Parathyroid adenoma (tissue), 2 donors: ENCODE results near the gene ATRN.
A peak's percentile ranks its signal among the peaks of the same experiment; 100 is the strongest.
"Not testable (repeated sequence)": the region's sequence is repeated elsewhere in the genome, so short reads cannot be mapped to it uniquely, and the experiment has no call there.

Experiments
- H2AFZ ChIP-seq: fragments of 300-600 bp; sonication (generic); one replicate; pipeline ENCODE4 v1.7.0; 2017; ENCODE audit warnings: antibody characterized with exemption, mild to moderate bottlenecking
- H3K27ac ChIP-seq: fragments of 300-600 bp; sonication (generic); one replicate; pipeline ENCODE4 v1.7.0; 2017
- H3K27me3 ChIP-seq: fragments of 300-600 bp; sonication (generic); one replicate; pipeline ENCODE4 v1.7.0; 2017; ENCODE audit warnings: low read length; ENCODE audit not compliant: control insufficient read depth, insufficient read depth
- H3K36me3 ChIP-seq: fragments of 300-600 bp; sonication (generic); one replicate; pipeline ENCODE4 v1.7.0; 2017; ENCODE audit warnings: low read length; ENCODE audit not compliant: control insufficient read depth, insufficient read depth
- H3K4me1 ChIP-seq: fragments of 300-600 bp; sonication (generic); one replicate; pipeline ENCODE4 v1.7.0; 2017; ENCODE audit warnings: control low read depth
- H3K4me2 ChIP-seq: fragments of 300-600 bp; sonication (generic); one replicate; pipeline ENCODE4 v1.7.0; 2017; ENCODE audit warnings: low read length
- H3K4me3 ChIP-seq: fragments of 300-600 bp; sonication (generic); one replicate; pipeline ENCODE4 v1.7.0; 2017; ENCODE audit warnings: low read depth, low read length
- H3K79me2 ChIP-seq: fragments of 300-600 bp; sonication (generic); one replicate; pipeline ENCODE4 v1.7.0; 2017; ENCODE audit warnings: control low read depth
- H3K9ac ChIP-seq: fragments of 300-600 bp; sonication (generic); one replicate; pipeline ENCODE4 v1.7.0; 2017; ENCODE audit warnings: mild to moderate bottlenecking
- H3K9me3 ChIP-seq: fragments of 300-600 bp; sonication (generic); one replicate; pipeline ENCODE4 v1.7.0; 2017; ENCODE audit warnings: low read length; ENCODE audit not compliant: control insufficient read depth
- CTCF ChIP-seq: fragments of 300-600 bp; sonication (generic); IDR thresholded peaks from one replicate; pipeline ENCODE4 v1.7.0; 2017; ENCODE audit warnings: antibody characterized with exemption, mild to moderate bottlenecking
- donor health status: primary hyperparathyroidism.

ATRN gene

DNA sequence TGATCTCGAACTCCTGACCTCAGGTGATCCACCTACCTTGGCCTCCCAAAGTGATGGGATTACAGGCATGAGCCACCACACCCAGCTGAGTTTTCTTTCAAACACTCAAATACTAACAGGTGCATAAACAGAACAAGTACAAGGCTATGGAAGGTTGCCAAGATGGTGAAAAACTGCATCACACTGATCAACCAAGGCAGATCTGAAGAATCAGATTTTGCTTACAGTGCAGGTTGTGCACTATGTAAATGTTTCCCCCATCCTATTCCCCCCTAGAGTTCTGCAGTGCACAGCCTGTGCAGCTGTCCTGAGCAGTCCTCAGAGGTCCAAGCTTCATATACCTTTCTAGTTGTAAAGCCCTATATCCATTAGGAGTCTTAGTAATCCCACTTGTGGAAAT lies 119.3 kb downstream of the ATRN start:
- no peaks in the 10 kb centered on the region for H3K27me3 ChIP-seq

DNA sequence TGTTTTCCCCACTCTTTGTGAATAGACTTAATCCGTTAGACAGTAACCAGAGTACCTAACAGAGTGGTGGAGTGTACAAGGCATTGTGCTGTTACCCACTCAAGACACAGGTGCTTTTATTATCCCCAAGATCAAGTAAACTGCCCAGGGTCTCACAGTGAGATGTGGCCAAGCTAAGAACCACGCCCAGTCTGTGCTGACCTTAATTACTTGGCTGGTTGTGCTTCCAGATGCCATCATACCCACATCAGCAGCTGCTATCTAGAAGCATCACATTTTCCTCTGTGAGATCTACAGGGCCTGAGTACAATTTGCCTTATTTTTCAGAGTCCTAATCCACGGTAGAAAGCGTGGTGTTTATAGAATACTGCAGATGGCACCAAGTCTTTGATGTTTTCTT lies 122.1 kb downstream of the ATRN start:
- Histone ChIP-seq H3K27me3 (no peaks in the 10 kb centered on the region), H3K4me2 (no peak overlapping the region), H3K9me3 (no peaks in the 10 kb centered on the region), H3K27ac (peak overlapping the region; percentile 22), H3K36me3 (no peaks in the 10 kb centered on the region), H3K4me3 (no peak overlapping the region), H3K4me1 (no peaks in the 10 kb centered on the region), H2AFZ (no peak overlapping the region), H3K79me2 (no peaks in the 10 kb centered on the region), H3K9ac (no peak overlapping the region)
- TF ChIP-seq CTCF: no peak

More for the DNA sequence above, 119.3 kb downstream of the ATRN start:
- TF ChIP-seq CTCF: no peak
- no peak overlapping the region for H3K4me2 ChIP-seq
- H3K36me3 ChIP-seq: no peaks in the 10 kb centered on the region
- no peak overlapping the region for H2AFZ ChIP-seq
- no peaks in the 10 kb centered on the region for H3K9me3 ChIP-seq
- H3K79me2 ChIP-seq: no peaks in the 10 kb centered on the region
- no peak overlapping the region for H3K27ac ChIP-seq
- H3K9ac ChIP-seq: no peak overlapping the region
- no peak overlapping the region for H3K4me3 ChIP-seq
- no peaks in the 10 kb centered on the region for H3K4me1 ChIP-seq

DNA sequence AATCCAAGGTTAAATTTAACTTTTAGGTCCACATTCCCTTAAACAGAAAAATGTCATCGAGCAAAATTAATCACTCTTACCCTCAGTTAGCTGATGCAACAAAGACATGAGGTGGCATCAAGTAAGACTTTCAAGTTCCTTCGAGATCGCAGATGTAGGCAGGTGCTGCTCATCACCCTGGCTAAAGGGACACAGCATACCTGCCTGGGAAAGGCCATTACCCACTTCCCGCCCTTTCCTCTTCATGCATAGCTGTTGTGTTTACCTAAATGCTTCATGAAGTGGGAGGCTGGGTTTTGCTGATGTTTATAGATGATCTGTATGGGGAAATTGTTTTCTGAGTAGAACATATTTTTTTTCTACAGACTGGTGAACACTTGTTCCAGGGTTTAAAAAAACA lies 124.7 kb downstream of the ATRN start:
- Histone ChIP-seq H3K9me3 (no peaks in the 10 kb centered on the region), H3K27me3 (no peaks in the 10 kb centered on the region), H3K4me1 (no peaks in the 10 kb centered on the region), H3K4me3 (no peak overlapping the region), H2AFZ (no peak overlapping the region), H3K9ac (no peak overlapping the region), H3K36me3 (no peaks in the 10 kb centered on the region), H3K27ac (no peak overlapping the region), H3K79me2 (no peaks in the 10 kb centered on the region), H3K4me2 (no peak overlapping the region)
- no peak for TF ChIP-seq CTCF

GRCh38 chr20:3603108-3603507 lies 132.3 kb downstream of the ATRN start:
- Histone ChIP-seq H3K27me3 (no peaks in the 10 kb centered on the region), H3K4me2 (no peak overlapping the region), H3K79me2 (no peaks in the 10 kb centered on the region), H3K36me3 (no peaks in the 10 kb centered on the region), H3K27ac (no peak overlapping the region), H3K9ac (no peak overlapping the region), H3K4me1 (no peaks in the 10 kb centered on the region), H2AFZ (no peak overlapping the region), H3K4me3 (no peak overlapping the region), H3K9me3 (no peaks in the 10 kb centered on the region)
- no peak for TF ChIP-seq CTCF

DNA sequence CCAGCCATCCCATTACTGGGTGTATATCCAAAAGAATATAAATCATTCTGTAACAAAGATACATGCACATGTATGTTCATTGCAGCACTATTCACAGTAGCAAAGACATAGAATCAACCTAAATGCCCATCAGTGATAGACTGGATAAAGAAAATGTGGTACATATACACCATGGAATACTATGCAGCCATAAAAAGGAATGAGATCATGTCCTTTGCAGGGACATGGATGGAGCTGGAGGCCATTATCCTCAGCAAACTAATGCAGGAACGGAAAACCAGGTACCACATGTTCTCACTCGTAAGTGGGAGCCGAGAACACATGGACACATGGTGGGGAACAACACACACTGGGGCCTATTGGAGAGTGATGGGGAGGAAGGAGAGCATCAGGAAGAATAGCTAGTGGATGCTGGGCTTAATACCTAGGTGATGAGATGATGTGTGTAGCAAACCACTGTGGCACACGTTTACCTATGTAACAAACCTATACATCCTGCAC lies 134.6 kb downstream of the ATRN start:
- H3K27me3 ChIP-seq, H3K9me3 ChIP-seq, H3K9ac ChIP-seq, H3K27ac ChIP-seq, H3K79me2 ChIP-seq, H3K4me2 ChIP-seq, H3K4me1 ChIP-seq, H3K4me3 ChIP-seq, H2AFZ ChIP-seq, H3K36me3 ChIP-seq: not testable (repeated sequence)
